ENCODE results near the gene SLC24A3. TPM values are rescaled to one million over a fixed set of nuclear protein-coding genes. Genes with fewer than 3 reads are reported as not detected.

The SLC24A3 gene
- total RNA-seq, 1 experiment from 2014 or later = not detected

- Histone ChIP-seq H3K27me3 (ENCODE audit: control insufficient read depth, insufficient read depth, low read length) (peaks cover 2% of the 10 kb centered on the region; the same call in 1 of the 2 replicates), H3K4me1 (ENCODE audit: control insufficient read depth, insufficient read depth, low read length) (no peaks in the 10 kb centered on the region), H3K27ac (ENCODE audit: low read length) (no peak overlapping the region), H3K9me3 (ENCODE audit: control insufficient read depth, insufficient read depth, low read depth, low read length) (no peaks in the 10 kb centered on the region), H3K36me3 (ENCODE audit: control insufficient read depth, insufficient read depth, low read length) (no peaks in the 10 kb centered on the region), H3K4me3 (ENCODE audit: low read depth in 2 of 2, low read length in 2 of 2) (no peak overlapping the region)
- intact Hi-C loops (cut with micrococcal nuclease; ENCODE audit: unreplicated experiment) = no loop called here
- DNase-seq (ENCODE audit: low read depth, low spot score) (no peak), ATAC-seq (no peak)
- in situ Hi-C loops (cut with HindIII; ENCODE audit: low pct_unique_long_range_greater_than_20kb, low sequenced_read_pairs) = no loop called here
- ChIA-PET CTCF (no interaction called here), POLR2A (no interaction called here)
- BruUV-seq (replicated peaks) = no TSS peak
- TF ChIP-seq REST (IDR thresholded peaks at IDR 0.05; ENCODE audit: insufficient read depth in 1 of 2, low read depth in 2 of 2, low read length in 1 of 2) (no peak), CTCF (IDR thresholded peaks at IDR 0.05) (no peak), POLR2AphosphoS5 (IDR thresholded peaks at IDR 0.05; ENCODE audit: low read depth, low read length) (no peak), TCF7L2 (IDR thresholded peaks at IDR 0.05; ENCODE audit: low read depth, low read length) (no peak), SIN3A (IDR thresholded peaks at IDR 0.05; ENCODE audit: borderline replicate concordance, insufficient read depth, low read depth, low read length) (no peak)
These were observed 307.0 kb downstream of the SLC24A3 start for GRCh38 chr20:19519466-19519865.

GRCh38 chr20:19520261-19520660 is 307.8 kb downstream of the SLC24A3 start:
- intact Hi-C loops (cut with micrococcal nuclease; ENCODE audit: unreplicated experiment) (no loop called here), in situ Hi-C loops (cut with HindIII; ENCODE audit: low pct_unique_long_range_greater_than_20kb, low sequenced_read_pairs) (no loop called here)
- DNase-seq (ENCODE audit: low read depth, low spot score) (no peak), ATAC-seq (no peak)
- H3K4me3 ChIP-seq (ENCODE audit: low read depth in 2 of 2, low read length in 2 of 2) = no peak overlapping the region
- no peak for TF ChIP-seq TCF7L2 (IDR thresholded peaks at IDR 0.05; ENCODE audit: low read depth, low read length)
- no peak for TF ChIP-seq POLR2AphosphoS5 (IDR thresholded peaks at IDR 0.05; ENCODE audit: low read depth, low read length)
- TF ChIP-seq REST (IDR thresholded peaks at IDR 0.05; ENCODE audit: insufficient read depth in 1 of 2, low read depth in 2 of 2, low read length in 1 of 2) = no peak
- no peak for TF ChIP-seq CTCF (IDR thresholded peaks at IDR 0.05)
- no peak overlapping the region for H3K27ac ChIP-seq (ENCODE audit: low read length)
- ChIA-PET CTCF (no interaction called here), POLR2A (no interaction called here)
- no TSS peak for BruUV-seq (replicated peaks)
- H3K27me3 ChIP-seq (ENCODE audit: control insufficient read depth, insufficient read depth, low read length) = peaks cover 2% of the 10 kb centered on the region; the same call in 1 of the 2 replicates
- H3K36me3 ChIP-seq (ENCODE audit: control insufficient read depth, insufficient read depth, low read length) = no peaks in the 10 kb centered on the region
- H3K9me3 ChIP-seq (ENCODE audit: control insufficient read depth, insufficient read depth, low read depth, low read length) = no peaks in the 10 kb centered on the region
- no peaks in the 10 kb centered on the region for H3K4me1 ChIP-seq (ENCODE audit: control insufficient read depth, insufficient read depth, low read length)

All from Panc1 (cell line).